GM12878 (cell line): Measurements from ENCODE around the gene IFT88.

Source experiments
- CBX3 ChIP-seq: fragments of 200-600 bp; sonication (generic); IDR thresholded peaks from 2 replicates; pipeline ENCODE4 v1.6.1; 2016; ENCODE audit warnings: low read depth, borderline replicate concordance
- CBX5 ChIP-seq: sonication (generic); IDR thresholded peaks from 2 replicates; pipeline ENCODE4 v1.6.1; 2016; ENCODE audit warnings: low read depth, moderate library complexity, mild to moderate bottlenecking, inconsistent platforms
- CTCF ChIP-seq, 3 experiments: IDR thresholded peaks in 2 of 3; conservative IDR thresholded peaks in 1 of 3; 2 replicates each; pipeline ENCODE4 v1.5.1; 2011; ENCODE audit warnings: low read depth in 3 of 3, low read length in 3 of 3, mild to moderate bottlenecking in 3 of 3, control low read depth in 2 of 3, moderate library complexity in 2 of 3, inconsistent platforms in 1 of 3, mixed read lengths in 1 of 3; ENCODE audit not compliant: control insufficient read depth in 2 of 3, insufficient read depth in 1 of 3; ENCODE audit errors: extremely low read depth in 1 of 3
- FOXK2 ChIP-seq: fragments of 450-650 bp; IDR thresholded peaks from 2 replicates; pipeline ENCODE4 v1.6.1; 2017; ENCODE audit warnings: mild to moderate bottlenecking, moderate library complexity
- GABPA ChIP-seq: IDR thresholded peaks from 2 replicates; pipeline ENCODE4 v1.6.1; 2014; ENCODE audit warnings: antibody characterized with exemption, low read depth, mild to moderate bottlenecking, inconsistent platforms
- KDM1A ChIP-seq: fragments of 200-600 bp; sonication (generic); IDR thresholded peaks from 2 replicates; pipeline ENCODE4 v1.6.1; 2016; ENCODE audit warnings: borderline replicate concordance
- POLR2A ChIP-seq: IDR thresholded peaks from 2 replicates; pipeline ENCODE4 v1.6.1; 2011; ENCODE audit warnings: low read depth, mild to moderate bottlenecking, low read length
- RAD21 ChIP-seq: IDR thresholded peaks from 2 replicates; pipeline ENCODE4 v1.6.1; 2011; ENCODE audit warnings: mild to moderate bottlenecking, low read depth, low read length, moderate library complexity; ENCODE audit not compliant: insufficient read depth
- SREBF1 ChIP-seq: IDR thresholded peaks from 2 replicates; pipeline ENCODE4 v1.6.1; 2012; ENCODE audit warnings: mild to moderate bottlenecking, low read length
- SRF ChIP-seq, 2 experiments: IDR thresholded peaks; 2 replicates each; pipeline ENCODE4 v1.6.1; 2011; ENCODE audit warnings: low read depth in 2 of 2, low read length in 2 of 2, mild to moderate bottlenecking in 1 of 2, moderate library complexity in 1 of 2

- TF ChIP-seq CTCF (IDR thresholded peaks at IDR 0.05 in 2 of 3, conservative IDR thresholded peaks at IDR 0.05 in 1 of 3; ENCODE audit: control insufficient read depth in 2 of 3, extremely low read depth in 1 of 3, insufficient read depth in 1 of 3, low read depth in 3 of 3, low read length in 3 of 3) (no peak), SRF (IDR thresholded peaks at IDR 0.05; ENCODE audit: low read depth in 2 of 2, low read length in 2 of 2) (no peak), CBX3 (no peak), KDM1A (no peak), FOXK2 (no peak), SREBF1 (no peak), GABPA (no peak), POLR2A (no peak), RAD21 (no peak), CBX5 (no peak)
Observed at GRCh38 chr13:20594280-20594679, 27.3 kb downstream of the IFT88 start.
